ENCODE data around the gene MDM2. TPM values are rescaled to one million over a fixed set of nuclear protein-coding genes. Genes with fewer than 3 reads are reported as not detected.

MDM2 gene
- total and polyA plus RNA-seq, 2 of the 13 experiments (the other 11 are each of a cell fraction or from before 2014, with no cell fraction given): 29.3 to 314 TPM

DNA sequence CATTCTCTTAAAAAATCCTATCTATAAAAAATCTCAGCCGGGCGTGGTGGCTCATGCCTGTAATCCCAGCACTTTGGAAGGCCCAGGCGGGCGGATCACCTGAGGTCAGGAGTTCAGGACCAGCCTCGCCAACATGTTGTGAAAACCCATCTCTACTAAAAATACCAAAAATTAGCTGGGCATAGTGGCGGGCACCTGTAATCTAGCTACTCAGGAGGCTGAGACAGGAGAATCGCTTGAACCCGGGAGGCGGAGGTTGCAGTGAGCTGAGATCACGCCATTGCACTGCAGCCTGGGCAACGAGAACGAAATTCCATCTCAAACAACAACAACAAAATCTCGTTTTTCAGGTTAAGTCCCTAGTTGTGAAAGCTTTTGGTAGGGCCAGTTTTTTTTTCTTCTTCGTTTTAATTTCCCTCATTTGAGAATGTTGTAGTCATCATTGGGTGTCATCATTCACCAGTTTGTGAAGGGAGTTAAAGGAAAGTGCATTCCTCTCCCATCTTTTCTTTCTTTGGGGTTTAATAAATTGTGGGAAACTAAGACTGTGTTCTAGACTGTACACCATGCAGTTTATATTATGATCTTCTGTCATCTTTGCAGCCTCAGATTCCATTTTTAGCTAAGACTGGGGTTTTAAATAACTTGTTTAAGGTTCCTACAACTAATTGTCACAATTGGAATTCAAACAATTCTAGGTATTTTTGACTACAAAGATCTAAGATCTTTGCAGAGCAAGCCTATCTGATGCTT lies 23.9 kb downstream of the MDM2 start (continued):
- TF ChIP-seq, protein P1, sequence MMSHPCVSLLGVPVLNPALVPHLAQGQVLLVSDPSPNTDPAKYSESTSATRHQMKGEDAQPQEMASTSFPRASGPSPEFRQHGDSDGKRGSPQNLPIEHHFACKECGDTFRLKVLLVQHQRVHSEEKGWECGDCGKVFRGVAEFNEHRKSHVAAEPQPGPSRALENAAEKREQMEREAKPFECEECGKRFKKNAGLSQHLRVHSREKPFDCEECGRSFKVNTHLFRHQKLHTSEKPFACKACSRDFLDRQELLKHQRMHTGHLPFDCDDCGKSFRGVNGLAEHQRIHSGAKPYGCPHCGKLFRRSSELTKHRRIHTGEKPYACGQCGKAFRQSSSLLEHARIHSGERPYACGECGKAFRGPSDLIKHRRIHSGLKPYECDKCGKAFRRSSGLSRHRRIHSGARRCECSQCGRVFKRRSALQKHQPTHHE (CRISPR knock-in tag; IDR thresholded peaks at IDR 0.05; ENCODE audit: borderline replicate concordance): no peak
- no peak for TF ChIP-seq RBAK (CRISPR knock-in tag; IDR thresholded peaks at IDR 0.05)

GRCh38 chr12:68832504-68832867 lies 24.5 kb downstream of the MDM2 start:
- Histone ChIP-seq H3K4me3 (replicated peaks in 1 of 3; ENCODE audit: insufficient read depth in 1 of 3, low read depth in 2 of 3, low read length in 3 of 3) (no peak overlapping the region), H3K27ac (ENCODE audit: extremely low read length, insufficient read depth, low read length) (no peak overlapping the region), H2AFZ (ENCODE audit: low read length) (no peak overlapping the region), H3K9ac (ENCODE audit: insufficient read depth, low read depth, low read length) (no peak overlapping the region), H3K4me1 (ENCODE audit: insufficient read depth, low read length) (peaks cover 9% of the 10 kb centered on the region; the same call in 1 of the 2 replicates), H4K20me1 (ENCODE audit: insufficient read depth, low read length) (peaks cover 44% of the 10 kb centered on the region), H3K27me3 (ENCODE audit: control insufficient read depth in 1 of 2, insufficient read depth in 2 of 2, low read length in 2 of 2) (no peaks in the 10 kb centered on the region), H3K79me2 (ENCODE audit: insufficient read depth, low read length) (peaks cover 19% of the 10 kb centered on the region), H3K4me2 (ENCODE audit: low read depth, low read length) (no peak overlapping the region), H3K9me3 (ENCODE audit: low read length) (no peaks in the 10 kb centered on the region), H3K36me3 (replicated peaks in 1 of 2; ENCODE audit: control insufficient read depth in 1 of 2, insufficient read depth in 2 of 2, low read length in 2 of 2) (peaks cover 18 to 68% of the 10 kb centered on the region in 2 experiments)
- no peak for ATAC-seq
- no peak for FAIRE-seq
- no peak for DNase-seq (ENCODE audit: low spot score)
- in situ Hi-C loops (cut with HindIII; ENCODE audit: extremely low pct_ligation_motif_present, low pct_unique_long_range_greater_than_20kb): no loop called here
- intact Hi-C loops (cut with micrococcal nuclease; ENCODE audit: unreplicated experiment): no loop called here
- CTCF ChIA-PET (ENCODE audit: low intra/inter-chr PET ratio, low total read pairs): no interaction called here
- POLR2A ChIA-PET: interaction anchor here (1.2 to 3.0 kb wide), 2 partner anchors 9 to 24 kb away, joined by 3 to 14 read pairs; partner anchors contain the start of gene MDM2
- BruUV-seq (replicated peaks): no TSS peak
- 97% methylated on average over 4 of the region's 4 CpGs for WGBS (ENCODE audit: low lambda C conversion rate)
- TF ChIP-seq ZNF574 (CRISPR knock-in tag; IDR thresholded peaks at IDR 0.05) (no peak), KIAA2018 (CRISPR knock-in tag; IDR thresholded peaks at IDR 0.05; ENCODE audit: borderline replicate concordance) (no peak), ZNF292 (CRISPR knock-in tag; IDR thresholded peaks at IDR 0.05; ENCODE audit: borderline replicate concordance, low read depth) (no peak), ZNF468 (CRISPR knock-in tag; IDR thresholded peaks at IDR 0.05) (no peak), RFXAP (CRISPR knock-in tag; IDR thresholded peaks at IDR 0.05; ENCODE audit: borderline replicate concordance) (no peak)

All from HepG2 (cell line).